Measurements from ENCODE around the gene FAH.
A peak's percentile ranks its signal among the peaks of the same experiment; 100 is the strongest.

Gene FAH

DNA sequence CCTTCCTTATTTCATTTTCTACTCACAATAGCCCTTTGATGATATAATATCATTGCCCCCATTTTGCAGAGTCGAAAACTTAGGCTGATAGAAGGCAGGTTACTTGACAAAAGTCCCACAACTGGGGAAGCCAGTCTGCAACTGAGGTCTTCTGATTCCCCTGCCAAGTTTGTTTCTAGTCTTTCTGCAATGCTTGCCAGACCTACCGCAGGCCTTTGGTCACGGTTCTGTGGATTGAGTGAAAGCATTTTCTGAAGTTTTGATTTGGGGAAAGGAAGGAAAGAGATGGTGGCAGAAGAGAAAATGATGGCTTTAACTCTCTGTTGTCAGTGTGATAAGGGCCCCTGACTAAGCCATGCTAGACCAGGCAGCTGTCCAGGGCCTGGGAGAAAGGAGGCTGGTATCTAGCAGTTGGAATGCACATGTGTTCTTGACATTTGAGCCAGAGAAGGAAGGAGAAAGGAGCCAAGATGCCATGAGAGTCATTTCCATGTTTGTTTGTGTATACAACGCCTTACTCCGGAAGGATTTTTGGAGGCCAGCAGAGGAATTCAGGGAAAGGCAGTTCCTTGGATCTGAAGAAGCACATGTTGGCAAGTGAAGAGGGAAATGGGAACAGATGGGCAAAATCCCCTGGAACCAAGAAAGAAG lies 29.9 kb downstream of the FAH start:
- no peak for DNase-seq (ENCODE audit: low spot score)

DNA sequence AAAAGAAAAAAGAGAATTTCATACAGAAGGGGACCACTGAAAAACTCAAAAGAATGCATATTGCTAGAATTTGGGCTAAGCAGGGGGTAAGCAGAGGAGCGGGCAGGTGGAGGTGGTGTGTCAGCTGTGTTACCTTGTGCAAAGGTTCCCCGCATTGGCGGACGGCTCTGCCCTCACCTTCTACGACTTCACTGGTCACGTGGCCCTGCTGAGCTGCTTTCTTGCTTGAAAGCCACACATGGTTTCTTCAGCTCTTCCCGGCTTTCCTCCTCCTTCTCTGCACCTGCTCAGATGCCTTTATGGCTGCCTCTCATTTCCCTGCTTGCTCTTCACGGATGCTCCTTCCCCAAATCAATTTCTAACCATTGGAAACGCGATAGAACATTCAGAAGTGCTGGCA lies 30.5 kb downstream of the FAH start:
- Histone ChIP-seq H3K36me3 (ENCODE audit: low read depth) (peaks cover 16% of the 10 kb centered on the region; the same call in 1 of the 2 replicates), H3K9me3 (ENCODE audit: severe bottlenecking) (no peaks in the 10 kb centered on the region), H3K27me3 (ENCODE audit: insufficient read depth, poor library complexity, severe bottlenecking) (no peaks in the 10 kb centered on the region), H3K27ac (ENCODE audit: poor library complexity, severe bottlenecking) (no peak overlapping the region), H3K4me3 (ENCODE audit: severe bottlenecking) (no peak overlapping the region), H3K4me1 (ENCODE audit: insufficient read depth, poor library complexity, severe bottlenecking) (peaks cover 10% of the 10 kb centered on the region)
- no peak for ATAC-seq (ENCODE audit: low read depth)
- TF ChIP-seq, protein P1, sequence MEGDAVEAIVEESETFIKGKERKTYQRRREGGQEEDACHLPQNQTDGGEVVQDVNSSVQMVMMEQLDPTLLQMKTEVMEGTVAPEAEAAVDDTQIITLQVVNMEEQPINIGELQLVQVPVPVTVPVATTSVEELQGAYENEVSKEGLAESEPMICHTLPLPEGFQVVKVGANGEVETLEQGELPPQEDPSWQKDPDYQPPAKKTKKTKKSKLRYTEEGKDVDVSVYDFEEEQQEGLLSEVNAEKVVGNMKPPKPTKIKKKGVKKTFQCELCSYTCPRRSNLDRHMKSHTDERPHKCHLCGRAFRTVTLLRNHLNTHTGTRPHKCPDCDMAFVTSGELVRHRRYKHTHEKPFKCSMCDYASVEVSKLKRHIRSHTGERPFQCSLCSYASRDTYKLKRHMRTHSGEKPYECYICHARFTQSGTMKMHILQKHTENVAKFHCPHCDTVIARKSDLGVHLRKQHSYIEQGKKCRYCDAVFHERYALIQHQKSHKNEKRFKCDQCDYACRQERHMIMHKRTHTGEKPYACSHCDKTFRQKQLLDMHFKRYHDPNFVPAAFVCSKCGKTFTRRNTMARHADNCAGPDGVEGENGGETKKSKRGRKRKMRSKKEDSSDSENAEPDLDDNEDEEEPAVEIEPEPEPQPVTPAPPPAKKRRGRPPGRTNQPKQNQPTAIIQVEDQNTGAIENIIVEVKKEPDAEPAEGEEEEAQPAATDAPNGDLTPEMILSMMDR (IDR thresholded peaks at IDR 0.05; ENCODE audit: poor library complexity, severe bottlenecking): no peak
- DNase-seq (ENCODE audit: low spot score): no peak

More for the DNA sequence above, 29.9 kb downstream of the FAH start:
- TF ChIP-seq, protein P1 (IDR thresholded peaks at IDR 0.05; ENCODE audit: poor library complexity, severe bottlenecking): no peak
- H3K9me3 ChIP-seq (ENCODE audit: severe bottlenecking): no peaks in the 10 kb centered on the region
- H3K27ac ChIP-seq (ENCODE audit: poor library complexity, severe bottlenecking): no peak overlapping the region
- peaks cover 10% of the 10 kb centered on the region for H3K4me1 ChIP-seq (ENCODE audit: insufficient read depth, poor library complexity, severe bottlenecking)
- peaks cover 22% of the 10 kb centered on the region; the same call in 1 of the 2 replicates for H3K36me3 ChIP-seq (ENCODE audit: low read depth)
- no peak overlapping the region for H3K4me3 ChIP-seq (ENCODE audit: severe bottlenecking)
- no peaks in the 10 kb centered on the region for H3K27me3 ChIP-seq (ENCODE audit: insufficient read depth, poor library complexity, severe bottlenecking)
- ATAC-seq (ENCODE audit: low read depth): no peak

DNA sequence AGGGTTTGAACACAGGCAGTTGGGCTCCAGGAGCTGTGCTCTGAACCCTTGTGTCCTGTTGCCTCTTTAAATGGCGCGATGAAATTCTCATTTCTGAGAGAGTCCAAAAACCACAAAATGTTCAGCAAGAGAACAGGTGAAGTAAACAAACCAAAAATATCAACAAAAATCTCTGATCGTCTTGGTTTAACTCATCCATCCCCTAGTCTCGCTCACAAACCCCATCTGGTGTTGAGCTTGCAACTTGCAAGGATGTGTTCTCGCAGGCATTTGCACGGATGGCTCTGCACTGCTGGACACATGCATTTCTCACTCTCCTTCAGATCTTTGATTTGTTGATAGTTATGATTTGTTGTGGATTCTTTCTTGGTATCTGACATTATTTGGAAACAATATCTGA lies 31.1 kb downstream of the FAH start:
- H3K9me3 ChIP-seq (ENCODE audit: severe bottlenecking): no peaks in the 10 kb centered on the region
- peaks cover 16% of the 10 kb centered on the region; the same call in 1 of the 2 replicates for H3K36me3 ChIP-seq (ENCODE audit: low read depth)
- no peaks in the 10 kb centered on the region for H3K27me3 ChIP-seq (ENCODE audit: insufficient read depth, poor library complexity, severe bottlenecking)
- H3K4me3 ChIP-seq (ENCODE audit: severe bottlenecking): no peak overlapping the region
- no peak overlapping the region for H3K27ac ChIP-seq (ENCODE audit: poor library complexity, severe bottlenecking)
- TF ChIP-seq, protein P1 (IDR thresholded peaks at IDR 0.05; ENCODE audit: poor library complexity, severe bottlenecking): peak; percentile 17
- H3K4me1 ChIP-seq (ENCODE audit: insufficient read depth, poor library complexity, severe bottlenecking): peaks cover 8% of the 10 kb centered on the region
- no peak for ATAC-seq (ENCODE audit: low read depth)
- no peak for DNase-seq (ENCODE audit: low spot score)

DNA sequence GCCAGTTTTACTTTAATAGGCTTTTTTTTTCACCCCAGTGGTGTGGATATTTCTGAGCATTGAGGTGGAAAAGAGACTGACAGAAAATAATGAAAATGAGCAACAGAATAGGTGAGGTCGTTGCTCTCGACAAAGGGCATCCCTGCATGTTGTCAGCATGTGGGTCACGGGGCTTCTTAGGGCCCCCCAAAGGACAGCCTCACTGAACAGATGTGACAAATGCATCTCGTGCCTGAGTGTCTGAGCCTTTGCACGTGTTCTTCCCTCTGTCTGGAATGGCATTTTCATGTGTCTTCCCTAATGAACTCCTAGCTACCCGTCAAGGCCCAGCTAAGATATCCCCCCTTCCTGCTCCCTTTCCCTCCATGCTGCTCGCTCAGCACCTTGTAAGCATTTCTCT lies 31.8 kb downstream of the FAH start:
- Histone ChIP-seq H3K9me3 (ENCODE audit: severe bottlenecking) (no peaks in the 10 kb centered on the region), H3K4me1 (ENCODE audit: insufficient read depth, poor library complexity, severe bottlenecking) (peaks cover 1% of the 10 kb centered on the region), H3K27ac (ENCODE audit: poor library complexity, severe bottlenecking) (no peak overlapping the region), H3K27me3 (ENCODE audit: insufficient read depth, poor library complexity, severe bottlenecking) (no peaks in the 10 kb centered on the region), H3K4me3 (ENCODE audit: severe bottlenecking) (no peak overlapping the region), H3K36me3 (ENCODE audit: low read depth) (peaks cover 16% of the 10 kb centered on the region; the same call in 1 of the 2 replicates)
- TF ChIP-seq, protein P1 (IDR thresholded peaks at IDR 0.05; ENCODE audit: poor library complexity, severe bottlenecking): no peak
- no peak for DNase-seq (ENCODE audit: low spot score)
- no peak for ATAC-seq (ENCODE audit: low read depth)

DNA sequence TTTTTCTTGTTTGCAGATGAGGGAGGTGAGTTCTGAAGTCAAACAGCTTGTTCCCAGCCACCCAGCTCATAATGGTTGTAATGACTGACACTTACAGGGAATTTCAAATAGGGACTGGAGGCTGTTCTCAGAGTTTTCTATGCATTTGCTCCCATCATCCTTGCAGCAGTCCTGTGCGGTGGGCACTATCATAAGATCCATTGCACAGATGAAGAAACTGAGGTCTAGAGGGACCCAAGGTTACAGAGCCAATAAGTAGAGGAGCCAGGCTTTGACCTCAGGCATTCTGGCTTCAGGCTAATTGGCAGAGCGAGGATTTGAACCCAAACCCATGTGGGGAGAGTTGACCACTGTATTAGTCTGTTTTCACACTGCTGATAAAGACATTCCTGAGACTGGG lies 32.4 kb downstream of the FAH start:
- ATAC-seq (ENCODE audit: low read depth) (no peak), DNase-seq (ENCODE audit: low spot score) (no peak)
- Histone ChIP-seq H3K27ac (ENCODE audit: poor library complexity, severe bottlenecking) (no peak overlapping the region), H3K4me3 (ENCODE audit: severe bottlenecking) (no peak overlapping the region), H3K9me3 (ENCODE audit: severe bottlenecking) (no peaks in the 10 kb centered on the region), H3K27me3 (ENCODE audit: insufficient read depth, poor library complexity, severe bottlenecking) (no peaks in the 10 kb centered on the region), H3K4me1 (ENCODE audit: insufficient read depth, poor library complexity, severe bottlenecking) (no peaks in the 10 kb centered on the region), H3K36me3 (ENCODE audit: low read depth) (peaks cover 16% of the 10 kb centered on the region; the same call in 1 of the 2 replicates)
- TF ChIP-seq, protein P1 (IDR thresholded peaks at IDR 0.05; ENCODE audit: poor library complexity, severe bottlenecking): no peak
